Smooth muscle cell (in vitro differentiated cells): ENCODE data around the gene CUL4A. TPM values are rescaled to one million over a fixed set of nuclear protein-coding genes. Genes with fewer than 3 reads are reported as not detected.

ENCODE experiments used
- DNase-seq: peaks from one replicate; lab custom pipeline; 2025; ENCODE audit not compliant: unreplicated experiment; lab: John Stamatoyannopoulos, UW
- H2AFZ ChIP-seq: fragments of 200-600 bp; sonication (generic); 2 replicates; pipeline ENCODE4 v1.6.0; 2016; ENCODE audit warnings: antibody characterized with exemption, low read depth, mild to moderate bottlenecking
- H3F3A ChIP-seq: fragments of 200-600 bp; sonication (generic); 2 replicates; pipeline ENCODE4 v1.6.0; 2017; ENCODE audit warnings: antibody characterized with exemption, low read depth
- H3K27ac ChIP-seq: fragments of 200-600 bp; sonication (generic); 2 replicates; pipeline ENCODE4 v1.5.1; 2016; ENCODE audit warnings: low read depth, mild to moderate bottlenecking
- H3K27me3 ChIP-seq: fragments of 200-600 bp; sonication (generic); 2 replicates; pipeline ENCODE4 v1.6.1; 2016; ENCODE audit warnings: low read depth, mild to moderate bottlenecking
- H3K36me3 ChIP-seq: fragments of 200-600 bp; sonication (generic); 2 replicates; pipeline ENCODE4 v1.5.1; 2016; ENCODE audit warnings: low read depth
- H3K4me1 ChIP-seq: fragments of 200-600 bp; sonication (generic); 2 replicates; pipeline ENCODE4 v1.5.1; 2016; ENCODE audit warnings: low read depth
- H3K4me2 ChIP-seq: fragments of 200-600 bp; sonication (generic); 2 replicates; pipeline ENCODE4 v1.6.0; 2016; ENCODE audit warnings: mild to moderate bottlenecking
- H3K4me3 ChIP-seq: fragments of 200-600 bp; sonication (generic); 2 replicates; pipeline ENCODE4 v1.5.1; 2016; ENCODE audit warnings: mild to moderate bottlenecking
- H3K79me2 ChIP-seq: fragments of 200-600 bp; sonication (generic); 2 replicates; pipeline ENCODE4 v1.6.0; 2016; ENCODE audit warnings: low read depth, mild to moderate bottlenecking
- H3K9ac ChIP-seq: fragments of 200-600 bp; sonication (generic); 2 replicates; pipeline ENCODE4 v1.6.0; 2016; ENCODE audit warnings: low read depth
- H3K9me3 ChIP-seq: fragments of 200-600 bp; sonication (generic); replicated peaks from 2 replicates; pipeline ENCODE4 v1.5.1; 2016; ENCODE audit warnings: low read depth
- H4K20me1 ChIP-seq: fragments of 200-600 bp; sonication (generic); 2 replicates; pipeline ENCODE4 v1.6.0; 2016; ENCODE audit warnings: low read depth
- CTCF ChIP-seq: fragments of 200-600 bp; sonication (generic); IDR thresholded peaks from 2 replicates; pipeline ENCODE4 v1.5.1; 2017; ENCODE audit warnings: borderline replicate concordance, mild to moderate bottlenecking, antibody characterized with exemption; ENCODE audit not compliant: insufficient read depth, poor library complexity, severe bottlenecking
- WGBS: methylation state at CpG from one replicate; pipeline ENCODE4 v1.1.7; 2016; ENCODE audit warnings: low lambda C conversion rate; 5-methylcytosine and 5-hydroxymethylcytosine counted together
- polyA plus RNA-seq: library from polyadenylated mRNA; unstranded; fragments of >200 nt; fragmentation: Nextera tagmentation; extraction: Ambion mirVana; gene quantifications from 2 replicates; pipeline ENCODE4 v1.2.1, GENCODE V29; 2016
- total RNA-seq: library from RNA; depleted of rRNA; stranded (reverse); fragments of >200 nt; gene quantifications from 2 replicates; pipeline ENCODE4 v1.2.3, GENCODE V29; 2014

The CUL4A gene
- total and polyA plus RNA-seq, 2 experiments from 2014 or later, result 40.3 to 62.7 TPM

GRCh38 chr13:113288880-113289279, 79.5 kb downstream of the CUL4A start:
- Histone ChIP-seq H3K27me3 (no peaks in the 10 kb centered on the region), H4K20me1 (no peaks in the 10 kb centered on the region), H3K4me2 (no peak overlapping the region), H3K36me3 (no peaks in the 10 kb centered on the region), H3K9me3 (no peaks in the 10 kb centered on the region), H3K9ac (no peak overlapping the region), H3K4me1 (no peaks in the 10 kb centered on the region), H3F3A (no peaks in the 10 kb centered on the region), H2AFZ (no peak overlapping the region), H3K4me3 (no peak overlapping the region), H3K27ac (no peak overlapping the region), H3K79me2 (no peaks in the 10 kb centered on the region)
- TF ChIP-seq CTCF, result no peak
- DNase-seq, result no peak
- WGBS, result 55% methylated on average over 5 of the region's 5 CpGs

- no peak for TF ChIP-seq CTCF
- WGBS, result 79% methylated on average over 2 of the region's 2 CpGs
- H3K27ac ChIP-seq, result no peak overlapping the region
Measured at GRCh38 chr13:113291129-113291528, 81.7 kb downstream of the CUL4A start.

DNA sequence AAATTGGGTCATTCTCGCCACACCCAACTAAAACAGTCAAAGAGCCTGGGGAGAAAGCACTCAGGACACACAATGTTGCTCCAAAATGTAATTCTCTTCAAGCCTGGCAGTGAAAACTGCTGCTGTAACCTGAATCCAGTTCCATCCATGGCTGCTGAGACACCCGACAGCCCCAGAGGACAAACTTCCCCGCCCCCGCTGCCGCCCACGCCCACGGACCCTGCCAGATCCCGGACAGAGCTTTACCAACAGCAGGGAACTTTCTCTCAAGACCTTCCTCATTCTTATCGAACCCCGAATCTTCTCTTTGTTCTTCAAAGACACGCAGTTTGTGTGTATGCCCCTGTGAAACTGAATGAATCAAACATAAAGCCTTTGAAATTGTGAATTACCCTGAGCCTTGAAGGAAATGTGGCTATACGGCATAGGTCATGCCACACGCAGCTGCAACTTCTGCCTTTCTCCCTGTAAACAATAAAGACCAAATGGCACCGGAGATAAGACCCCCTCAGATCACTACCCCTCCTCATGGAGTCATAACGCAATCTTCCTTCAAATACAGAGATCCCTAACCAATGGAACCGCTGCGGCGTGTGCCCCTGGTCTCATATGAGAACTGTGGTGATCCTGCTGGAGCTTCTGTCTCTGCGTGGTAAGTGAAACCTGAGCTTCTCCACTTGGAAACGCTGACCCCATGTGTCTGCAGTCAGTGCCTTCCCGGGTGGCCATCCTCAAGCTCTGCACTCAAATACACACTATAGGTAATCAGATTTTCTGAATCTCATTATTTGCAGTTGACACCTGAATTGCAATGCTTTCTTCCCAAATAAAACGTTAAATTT, 82.8 kb downstream of the CUL4A start:
- TF ChIP-seq CTCF, result no peak

More at GRCh38 chr13:113291129-113291528, 81.7 kb downstream of the CUL4A start:
- Histone ChIP-seq H3K4me2 (no peak overlapping the region), H3K27me3 (no peaks in the 10 kb centered on the region), H3K9ac (no peak overlapping the region), H3K9me3 (no peaks in the 10 kb centered on the region), H3F3A (no peaks in the 10 kb centered on the region), H3K36me3 (no peaks in the 10 kb centered on the region), H3K4me3 (no peak overlapping the region), H3K4me1 (no peaks in the 10 kb centered on the region), H4K20me1 (no peaks in the 10 kb centered on the region), H2AFZ (no peak overlapping the region), H3K79me2 (no peaks in the 10 kb centered on the region)
- no peak for DNase-seq

More for the DNA sequence above, 82.8 kb downstream of the CUL4A start:
- Histone ChIP-seq H3K27ac (no peak overlapping the region), H3K9me3 (no peaks in the 10 kb centered on the region), H2AFZ (peak overlapping the region; percentile 81), H3F3A (no peaks in the 10 kb centered on the region), H3K79me2 (peaks cover 7% of the 10 kb centered on the region), H3K4me3 (peak overlapping the region; percentile 34), H3K36me3 (no peaks in the 10 kb centered on the region), H4K20me1 (no peaks in the 10 kb centered on the region), H3K4me1 (no peaks in the 10 kb centered on the region), H3K27me3 (no peaks in the 10 kb centered on the region), H3K9ac (peak overlapping the region; percentile 28), H3K4me2 (peak overlapping the region; percentile 84)
- WGBS, result 39% methylated on average over 22 of the region's 22 CpGs
- no peak for DNase-seq
